ENCODE data around the gene GAB1. TPM values are rescaled to one million over a fixed set of nuclear protein-coding genes. Genes with fewer than 3 reads are reported as not detected.
A peak's percentile ranks its signal among the peaks of the same experiment; 100 is the strongest.

Gene GAB1
- total RNA-seq, 1 donor from 2014 or later, result 29.7 TPM

GRCh38 chr4:143351774-143352451 lies 15.2 kb downstream of the GAB1 start:
- Mint-ChIP-seq H3K4me3 (ENCODE audit: unreplicated experiment) (peak overlapping the region; percentile 73), H3K9me3 (ENCODE audit: unreplicated experiment) (peaks cover 2% of the 10 kb centered on the region), H3K27me3 (ENCODE audit: unreplicated experiment) (no peaks in the 10 kb centered on the region), H3K4me1 (ENCODE audit: low read depth, unreplicated experiment) (peaks cover 56% of the 10 kb centered on the region), H3K36me3 (ENCODE audit: unreplicated experiment) (no peaks in the 10 kb centered on the region), H3K27ac (ENCODE audit: unreplicated experiment) (peak overlapping the region; percentile 85)
- TF ChIP-seq CTCF (IDR thresholded peaks at IDR 0.05; ENCODE audit: partially characterized antibody, unreplicated experiment), result no peak
- DNase-seq, result no peak

GRCh38 chr4:143352720-143353119 lies 16.0 kb downstream of the GAB1 start:
- Mint-ChIP-seq H3K27ac (ENCODE audit: unreplicated experiment) (no peak overlapping the region), H3K4me3 (ENCODE audit: unreplicated experiment) (peak overlapping the region; percentile 40), H3K4me1 (ENCODE audit: low read depth, unreplicated experiment) (peaks cover 53% of the 10 kb centered on the region), H3K36me3 (ENCODE audit: unreplicated experiment) (no peaks in the 10 kb centered on the region), H3K27me3 (ENCODE audit: unreplicated experiment) (no peaks in the 10 kb centered on the region), H3K9me3 (ENCODE audit: unreplicated experiment) (peaks cover 2% of the 10 kb centered on the region)
- no peak for TF ChIP-seq CTCF (IDR thresholded peaks at IDR 0.05; ENCODE audit: partially characterized antibody, unreplicated experiment)
- no peak for DNase-seq

- Mint-ChIP-seq H3K4me3 (ENCODE audit: unreplicated experiment) (no peak overlapping the region), H3K36me3 (ENCODE audit: unreplicated experiment) (no peaks in the 10 kb centered on the region), H3K27me3 (ENCODE audit: unreplicated experiment) (no peaks in the 10 kb centered on the region), H3K27ac (ENCODE audit: unreplicated experiment) (peak overlapping the region; percentile 64), H3K9me3 (ENCODE audit: unreplicated experiment) (peaks cover 2% of the 10 kb centered on the region), H3K4me1 (ENCODE audit: low read depth, unreplicated experiment) (peaks cover 48% of the 10 kb centered on the region)
- no peak for TF ChIP-seq CTCF (IDR thresholded peaks at IDR 0.05; ENCODE audit: partially characterized antibody, unreplicated experiment)
- no peak for DNase-seq
Observed at GRCh38 chr4:143353797-143354196, 17.1 kb downstream of the GAB1 start.

GRCh38 chr4:143354990-143355389 lies 18.3 kb downstream of the GAB1 start:
- no peak for TF ChIP-seq CTCF (IDR thresholded peaks at IDR 0.05; ENCODE audit: partially characterized antibody, unreplicated experiment)
- DNase-seq, result no peak
- H3K27ac Mint-ChIP-seq (ENCODE audit: unreplicated experiment), result peak overlapping the region; percentile 48
- H3K36me3 Mint-ChIP-seq (ENCODE audit: unreplicated experiment), result no peaks in the 10 kb centered on the region
- H3K27me3 Mint-ChIP-seq (ENCODE audit: unreplicated experiment), result no peaks in the 10 kb centered on the region
- H3K4me1 Mint-ChIP-seq (ENCODE audit: low read depth, unreplicated experiment), result peaks cover 58% of the 10 kb centered on the region
- H3K4me3 Mint-ChIP-seq (ENCODE audit: unreplicated experiment), result no peak overlapping the region
- peaks cover 2% of the 10 kb centered on the region for H3K9me3 Mint-ChIP-seq (ENCODE audit: unreplicated experiment)

- Mint-ChIP-seq H3K4me1 (ENCODE audit: low read depth, unreplicated experiment) (peaks cover 56% of the 10 kb centered on the region), H3K36me3 (ENCODE audit: unreplicated experiment) (no peaks in the 10 kb centered on the region), H3K9me3 (ENCODE audit: unreplicated experiment) (peaks cover 2% of the 10 kb centered on the region), H3K27ac (ENCODE audit: unreplicated experiment) (peak overlapping the region; percentile 48), H3K27me3 (ENCODE audit: unreplicated experiment) (no peaks in the 10 kb centered on the region), H3K4me3 (ENCODE audit: unreplicated experiment) (no peak overlapping the region)
- DNase-seq, result no peak
- TF ChIP-seq CTCF (IDR thresholded peaks at IDR 0.05; ENCODE audit: partially characterized antibody, unreplicated experiment), result no peak
Observed at GRCh38 chr4:143355540-143356217, 19.0 kb downstream of the GAB1 start.

Data from glutamatergic neuron (in vitro differentiated cells).